Testis (tissue), 2 donors: ENCODE data around the gene ENTREP3.
"Not testable (repeated sequence)": the region's sequence is repeated elsewhere in the genome, so short reads cannot be mapped to it uniquely, and the experiment has no call there.

Experiments
- CTCF ChIP-seq, 3 experiments: fragments of 450-650 bp in 2 of 3; fragments of 200-600 bp in 1 of 3; sonication (generic) in 1 of 3; IDR thresholded peaks; one replicate each; pipeline ENCODE4 v1.5.1; 2016 to 2019; ENCODE audit warnings: antibody characterized with exemption in 3 of 3, mild to moderate bottlenecking in 2 of 3, moderate library complexity in 1 of 3
- POLR2A ChIP-seq: fragments of 450-650 bp; IDR thresholded peaks from one replicate; pipeline ENCODE4 v1.6.1; 2017; ENCODE audit warnings: antibody characterized with exemption, mild to moderate bottlenecking, moderate library complexity

DNA sequence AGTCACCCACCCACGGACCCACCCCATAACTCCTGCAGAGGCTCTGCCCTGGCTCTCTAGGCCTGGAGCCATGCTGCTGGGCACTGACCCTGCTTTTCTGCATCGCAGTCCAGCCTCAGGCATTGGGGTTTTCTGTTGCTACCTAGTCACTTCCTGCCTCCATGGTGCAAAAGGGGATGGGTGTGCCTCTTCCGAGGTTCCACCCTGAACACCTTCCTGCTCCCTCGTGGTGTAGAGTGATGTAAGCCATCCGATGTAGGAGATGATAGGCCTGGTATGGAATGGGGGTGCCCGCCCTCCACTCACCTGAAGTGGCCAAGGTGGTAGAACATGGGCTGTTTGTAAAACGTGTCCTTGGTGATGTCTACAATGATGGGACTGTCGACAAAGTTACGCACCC lies 19.9 kb downstream of the ENTREP3 start:
- not testable (repeated sequence) for TF ChIP-seq CTCF (IDR thresholded peaks at IDR 0.05); POLR2A
